Ishikawa (cell line): ENCODE measurements around the gene SMR3A.

Experiments
- CEBPB ChIP-seq: IDR thresholded peaks from 2 replicates; pipeline ENCODE4 v1.6.1; 2012
- CREB1 ChIP-seq: IDR thresholded peaks from 2 replicates; pipeline ENCODE4 v1.6.1; 2012; ENCODE audit warnings: low read depth
- EGR1 ChIP-seq: IDR thresholded peaks from 2 replicates; pipeline ENCODE4 v1.6.1; 2012
- EP300 ChIP-seq: IDR thresholded peaks from 2 replicates; pipeline ENCODE4 v1.6.1; 2012; ENCODE audit warnings: borderline replicate concordance
- FOXM1 ChIP-seq: IDR thresholded peaks from 2 replicates; pipeline ENCODE4 v1.6.1; 2012; ENCODE audit warnings: low read depth, borderline replicate concordance
- NFIC ChIP-seq: IDR thresholded peaks from 2 replicates; pipeline ENCODE4 v1.6.1; 2012
- RAD21 ChIP-seq: IDR thresholded peaks from 2 replicates; pipeline ENCODE4 v1.6.1; 2012; ENCODE audit warnings: low read depth
- TAF1 ChIP-seq: IDR thresholded peaks from 2 replicates; pipeline ENCODE4 v1.6.1; 2012; ENCODE audit warnings: low read depth, mild to moderate bottlenecking
- TCF12 ChIP-seq: IDR thresholded peaks from 2 replicates; pipeline ENCODE4 v1.6.1; 2012; ENCODE audit warnings: low read depth
- TEAD4 ChIP-seq: IDR thresholded peaks from 2 replicates; pipeline ENCODE4 v1.6.1; 2012
- YY1 ChIP-seq: IDR thresholded peaks from 2 replicates; pipeline ENCODE4 v1.6.1; 2012; ENCODE audit warnings: low read depth
- ZBTB7A ChIP-seq: IDR thresholded peaks from 2 replicates; pipeline ENCODE4 v1.6.1; 2012; ENCODE audit warnings: low read depth
- TF ChIP-seq, protein P1 (sequence below): IDR thresholded peaks from 2 replicates; pipeline ENCODE4 v1.6.1; 2012
- TF ChIP-seq, protein P2 (sequence below): IDR thresholded peaks from 2 replicates; pipeline ENCODE4 v1.6.1; 2012
- TF ChIP-seq, protein P3 (sequence below): IDR thresholded peaks from 2 replicates; pipeline ENCODE4 v1.6.1; 2012; ENCODE audit warnings: low read depth, mild to moderate bottlenecking

SMR3A gene

DNA sequence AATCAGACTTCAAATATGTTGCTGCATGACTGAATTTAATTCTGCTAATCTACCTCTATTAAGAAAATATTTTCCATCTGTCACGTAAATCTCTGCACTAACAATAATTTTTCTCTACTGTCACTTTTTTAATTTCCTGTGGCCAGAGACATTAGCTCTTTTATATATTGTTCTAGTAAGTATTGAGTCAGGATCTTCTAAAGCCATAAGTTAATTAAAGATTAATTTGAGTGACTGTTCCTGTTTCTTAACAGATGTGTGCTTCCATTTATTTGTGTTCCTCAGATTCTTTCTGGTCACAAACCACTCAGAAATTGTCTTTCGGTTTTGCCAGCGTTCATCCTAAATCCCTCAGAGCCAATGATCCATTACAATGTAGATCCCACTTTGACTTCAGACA, 20.0 kb downstream of the SMR3A start:
- TF ChIP-seq CREB1 (no peak), NFIC (no peak), TEAD4 (no peak), CEBPB (no peak), YY1 (no peak), FOXM1 (no peak), EP300 (no peak), EGR1 (no peak), TAF1 (no peak), TCF12 (no peak), RAD21 (no peak), ZBTB7A (no peak)
- TF ChIP-seq, protein P1, sequence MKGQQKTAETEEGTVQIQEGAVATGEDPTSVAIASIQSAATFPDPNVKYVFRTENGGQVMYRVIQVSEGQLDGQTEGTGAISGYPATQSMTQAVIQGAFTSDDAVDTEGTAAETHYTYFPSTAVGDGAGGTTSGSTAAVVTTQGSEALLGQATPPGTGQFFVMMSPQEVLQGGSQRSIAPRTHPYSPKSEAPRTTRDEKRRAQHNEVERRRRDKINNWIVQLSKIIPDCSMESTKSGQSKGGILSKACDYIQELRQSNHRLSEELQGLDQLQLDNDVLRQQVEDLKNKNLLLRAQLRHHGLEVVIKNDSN = no peak
- TF ChIP-seq, protein P2, sequence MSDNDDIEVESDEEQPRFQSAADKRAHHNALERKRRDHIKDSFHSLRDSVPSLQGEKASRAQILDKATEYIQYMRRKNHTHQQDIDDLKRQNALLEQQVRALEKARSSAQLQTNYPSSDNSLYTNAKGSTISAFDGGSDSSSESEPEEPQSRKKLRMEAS = no peak
- TF ChIP-seq, protein P3, sequence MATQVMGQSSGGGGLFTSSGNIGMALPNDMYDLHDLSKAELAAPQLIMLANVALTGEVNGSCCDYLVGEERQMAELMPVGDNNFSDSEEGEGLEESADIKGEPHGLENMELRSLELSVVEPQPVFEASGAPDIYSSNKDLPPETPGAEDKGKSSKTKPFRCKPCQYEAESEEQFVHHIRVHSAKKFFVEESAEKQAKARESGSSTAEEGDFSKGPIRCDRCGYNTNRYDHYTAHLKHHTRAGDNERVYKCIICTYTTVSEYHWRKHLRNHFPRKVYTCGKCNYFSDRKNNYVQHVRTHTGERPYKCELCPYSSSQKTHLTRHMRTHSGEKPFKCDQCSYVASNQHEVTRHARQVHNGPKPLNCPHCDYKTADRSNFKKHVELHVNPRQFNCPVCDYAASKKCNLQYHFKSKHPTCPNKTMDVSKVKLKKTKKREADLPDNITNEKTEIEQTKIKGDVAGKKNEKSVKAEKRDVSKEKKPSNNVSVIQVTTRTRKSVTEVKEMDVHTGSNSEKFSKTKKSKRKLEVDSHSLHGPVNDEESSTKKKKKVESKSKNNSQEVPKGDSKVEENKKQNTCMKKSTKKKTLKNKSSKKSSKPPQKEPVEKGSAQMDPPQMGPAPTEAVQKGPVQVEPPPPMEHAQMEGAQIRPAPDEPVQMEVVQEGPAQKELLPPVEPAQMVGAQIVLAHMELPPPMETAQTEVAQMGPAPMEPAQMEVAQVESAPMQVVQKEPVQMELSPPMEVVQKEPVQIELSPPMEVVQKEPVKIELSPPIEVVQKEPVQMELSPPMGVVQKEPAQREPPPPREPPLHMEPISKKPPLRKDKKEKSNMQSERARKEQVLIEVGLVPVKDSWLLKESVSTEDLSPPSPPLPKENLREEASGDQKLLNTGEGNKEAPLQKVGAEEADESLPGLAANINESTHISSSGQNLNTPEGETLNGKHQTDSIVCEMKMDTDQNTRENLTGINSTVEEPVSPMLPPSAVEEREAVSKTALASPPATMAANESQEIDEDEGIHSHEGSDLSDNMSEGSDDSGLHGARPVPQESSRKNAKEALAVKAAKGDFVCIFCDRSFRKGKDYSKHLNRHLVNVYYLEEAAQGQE = no peak

DNA sequence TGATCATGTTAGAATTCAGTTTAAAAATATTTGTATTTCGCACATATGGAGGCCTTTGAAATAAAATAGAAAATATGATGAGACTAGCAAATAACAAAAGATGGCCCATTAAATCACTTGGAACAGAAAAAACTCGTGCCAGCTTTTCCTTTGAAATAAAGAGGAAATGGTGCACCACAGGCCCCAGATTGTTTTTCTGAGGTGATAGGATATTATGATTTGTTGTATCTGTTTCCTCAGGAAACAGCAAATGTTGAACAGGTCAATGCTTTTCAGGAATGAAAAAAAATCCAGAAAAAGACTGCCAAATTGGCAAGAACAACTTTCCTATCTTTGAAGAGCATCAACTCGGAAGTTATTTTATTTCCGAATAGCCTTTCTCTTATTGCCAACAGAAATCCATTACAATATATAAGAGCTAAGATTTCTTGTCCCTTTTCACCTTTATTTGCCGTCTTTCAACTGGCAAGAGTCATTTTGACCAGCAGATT, 22.2 kb downstream of the SMR3A start, which contains the start of gene SMR3B:
SMR3B (plus strand) TSS at position 441 of the 491 bp plus-strand sequence. CDS start 1,380 bp downstream, outside the sequence.
- TF ChIP-seq, protein P2 = no peak
- TF ChIP-seq, protein P1 = no peak

DNA sequence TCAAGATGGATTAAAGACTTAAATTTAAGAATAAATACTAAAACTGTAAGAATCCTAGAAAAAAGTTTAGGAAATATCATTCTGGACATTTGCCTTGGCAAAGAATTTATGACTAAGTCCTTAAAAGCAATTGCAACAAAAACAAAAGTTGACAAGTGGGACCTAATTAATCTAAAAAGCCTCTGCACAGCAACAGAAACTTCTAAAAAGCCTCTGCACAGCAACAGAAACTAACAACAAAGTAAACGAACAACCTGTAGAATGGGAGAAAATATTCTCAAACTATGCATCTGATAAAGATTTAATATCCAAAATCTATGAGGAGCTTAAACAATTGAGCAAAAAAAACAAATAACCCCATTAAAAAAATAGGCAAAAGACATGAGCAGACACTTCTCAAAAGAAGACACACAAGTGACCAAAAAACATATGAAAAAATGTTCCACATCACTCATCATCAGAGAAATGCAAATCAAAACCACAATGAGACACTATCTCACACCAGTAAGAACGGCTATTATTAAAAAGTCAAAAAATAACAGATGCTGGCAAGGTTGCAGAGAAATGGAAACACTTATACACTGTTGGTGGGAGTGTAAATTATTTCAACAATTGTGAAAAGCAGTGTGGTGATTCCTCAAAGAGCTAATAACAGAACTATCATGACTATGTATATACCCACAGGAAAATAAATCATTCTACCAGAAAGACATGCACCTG, 31.7 kb downstream of the SMR3A start:
- TF ChIP-seq ZBTB7A (no peak), TEAD4 (no peak), TCF12 (no peak), EGR1 (no peak), EP300 (no peak), CREB1 (no peak), TAF1 (no peak), RAD21 (no peak), CEBPB (no peak), YY1 (no peak), FOXM1 (no peak), NFIC (no peak)
- TF ChIP-seq, protein P3 = no peak
- TF ChIP-seq, protein P2 = no peak
- TF ChIP-seq, protein P1 = no peak

DNA sequence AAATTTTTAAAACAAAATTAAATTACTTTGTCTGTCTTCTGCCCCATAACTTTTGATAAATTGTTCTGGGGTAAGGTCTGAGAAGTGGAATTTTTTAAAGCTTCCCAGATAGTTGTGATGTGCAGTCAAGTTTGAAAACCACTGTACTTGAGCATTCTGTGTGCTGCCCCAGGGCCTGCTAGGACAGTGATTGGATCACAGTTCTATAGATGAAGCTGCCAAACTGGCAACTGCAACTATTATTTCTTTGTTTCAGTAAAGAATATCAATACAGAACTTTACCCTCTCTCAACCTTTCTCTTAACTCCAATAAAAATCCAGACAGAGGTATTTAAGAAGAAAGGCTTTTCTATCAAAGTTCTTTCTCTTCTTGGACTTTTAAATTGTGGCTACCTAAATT, 37.0 kb downstream of the SMR3A start, which contains the start of gene OPRPN:
OPRPN (plus strand) TSS at position 361 of the 400 bp plus-strand sequence. CDS start 1,346 bp downstream, outside the sequence.
- TF ChIP-seq, protein P2 = no peak

DNA sequence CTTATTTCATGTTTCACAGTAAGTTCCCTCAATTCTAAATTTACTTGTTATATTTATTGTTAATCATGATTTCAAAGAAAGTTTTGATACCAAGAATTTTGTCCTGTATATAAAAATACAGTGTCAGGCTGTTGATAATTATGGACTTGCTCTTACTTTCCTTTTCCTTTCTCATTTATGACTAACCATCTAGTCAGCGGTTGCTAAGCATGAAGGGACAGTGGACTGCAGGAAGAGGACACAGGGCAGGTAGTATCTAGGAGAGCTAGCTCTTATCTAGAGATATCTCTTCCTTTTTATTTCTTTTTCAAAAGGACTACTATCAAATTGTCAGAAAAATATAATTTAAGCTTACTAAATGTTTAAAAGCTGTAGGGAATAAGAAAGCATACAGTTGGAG, 38.8 kb downstream of the SMR3A start:
- no peak for TF ChIP-seq CEBPB
- TF ChIP-seq FOXM1 = no peak
- no peak for TF ChIP-seq YY1
- TF ChIP-seq EGR1 = no peak
- TF ChIP-seq, protein P2 = no peak
- no peak for TF ChIP-seq ZBTB7A
- TF ChIP-seq, protein P1 = no peak
- TF ChIP-seq CREB1 = no peak
- TF ChIP-seq TEAD4 = no peak
- no peak for TF ChIP-seq TCF12
- no peak for TF ChIP-seq EP300
- TF ChIP-seq NFIC = no peak
- TF ChIP-seq, protein P3 = no peak
- TF ChIP-seq TAF1 = no peak
- no peak for TF ChIP-seq RAD21
